T-helper 1 cell treated with Interleukin-12 subunit alpha and Interleukin-12 subunit beta and Interleukin-4 antibody, amounts not matched to agents 30 μg/mL and 1 μg/mL, for 36 hours (primary cell): Measurements from ENCODE around the gene NAGS.
"Not testable (repeated sequence)": the region's sequence is repeated elsewhere in the genome, so short reads cannot be mapped to it uniquely, and the experiment has no call there.

Experiments used
- H3K27ac Mint-ChIP-seq: one replicate; pipeline ENCODE4 v1.8.0; 2021; ENCODE audit warnings: mild to moderate bottlenecking, mixed read lengths
- H3K27me3 Mint-ChIP-seq: one replicate; pipeline ENCODE4 v1.8.0; 2021; ENCODE audit warnings: low read depth, mixed read lengths
- H3K36me3 Mint-ChIP-seq: one replicate; pipeline ENCODE4 v1.8.0; 2021; ENCODE audit warnings: low read depth, mixed read lengths
- H3K4me1 Mint-ChIP-seq: one replicate; pipeline ENCODE4 v1.8.0; 2021; ENCODE audit warnings: low read depth, mixed read lengths
- H3K4me3 Mint-ChIP-seq: one replicate; pipeline ENCODE4 v1.8.0; 2021; ENCODE audit warnings: mild to moderate bottlenecking, moderate library complexity, mixed read lengths
- H3K9me3 Mint-ChIP-seq: one replicate; pipeline ENCODE4 v1.8.0; 2021; ENCODE audit warnings: mixed read lengths

The NAGS gene

GRCh38 chr17:44008205-44008909, 3.9 kb downstream of the NAGS start:
- Mint-ChIP-seq H3K27me3 (peaks cover 26% of the 10 kb centered on the region), H3K4me1 (peaks cover 17% of the 10 kb centered on the region), H3K4me3 (peak overlapping the region; percentile 90), H3K27ac (peak overlapping the region; percentile 33), H3K9me3 (no peaks in the 10 kb centered on the region), H3K36me3 (peaks cover 6% of the 10 kb centered on the region)

- H3K9me3 Mint-ChIP-seq: no peaks in the 10 kb centered on the region
- no peak overlapping the region for H3K27ac Mint-ChIP-seq
- H3K4me3 Mint-ChIP-seq: no peak overlapping the region
- peaks cover 25% of the 10 kb centered on the region for H3K4me1 Mint-ChIP-seq
- H3K36me3 Mint-ChIP-seq: peaks cover 6% of the 10 kb centered on the region
- peaks cover 7% of the 10 kb centered on the region for H3K27me3 Mint-ChIP-seq
Observed at GRCh38 chr17:44010966-44011647, 6.7 kb downstream of the NAGS start.

GRCh38 chr17:44011876-44012275, 7.5 kb downstream of the NAGS start:
- peaks cover 6% of the 10 kb centered on the region for H3K36me3 Mint-ChIP-seq
- H3K27me3 Mint-ChIP-seq: peaks cover 1% of the 10 kb centered on the region
- no peak overlapping the region for H3K27ac Mint-ChIP-seq
- no peaks in the 10 kb centered on the region for H3K9me3 Mint-ChIP-seq
- peaks cover 21% of the 10 kb centered on the region for H3K4me1 Mint-ChIP-seq
- no peak overlapping the region for H3K4me3 Mint-ChIP-seq

- Mint-ChIP-seq H3K9me3 (no peaks in the 10 kb centered on the region), H3K27me3 (no peaks in the 10 kb centered on the region), H3K4me1 (peaks cover 21% of the 10 kb centered on the region), H3K4me3 (no peak overlapping the region), H3K27ac (no peak overlapping the region), H3K36me3 (peaks cover 6% of the 10 kb centered on the region)
Observed at GRCh38 chr17:44012391-44012790, 8.0 kb downstream of the NAGS start.

- H3K27ac Mint-ChIP-seq: no peak overlapping the region
- H3K4me1 Mint-ChIP-seq: peaks cover 19% of the 10 kb centered on the region
- no peaks in the 10 kb centered on the region for H3K27me3 Mint-ChIP-seq
- H3K9me3 Mint-ChIP-seq: no peaks in the 10 kb centered on the region
- peaks cover 6% of the 10 kb centered on the region for H3K36me3 Mint-ChIP-seq
- peak overlapping the region; percentile 50 for H3K4me3 Mint-ChIP-seq
Observed at GRCh38 chr17:44012874-44013273, 8.5 kb downstream of the NAGS start.

- Mint-ChIP-seq H3K4me3 (peak overlapping the region; percentile 100), H3K27ac (peak overlapping the region; percentile 95), H3K4me1 (peaks cover 14% of the 10 kb centered on the region), H3K27me3 (no peaks in the 10 kb centered on the region), H3K9me3 (no peaks in the 10 kb centered on the region), H3K36me3 (peaks cover 6% of the 10 kb centered on the region)
Observed at GRCh38 chr17:44014133-44014436, 9.7 kb downstream of the NAGS start.

- Mint-ChIP-seq H3K9me3 (no peaks in the 10 kb centered on the region), H3K27ac (peak within 1 kb of the TSS; percentile 95), H3K4me3 (peak within 1 kb of the TSS; percentile 100), H3K27me3 (no peaks in the 10 kb centered on the region), H3K36me3 (peaks cover 6% of the 10 kb centered on the region), H3K4me1 (peaks cover 14% of the 10 kb centered on the region)
Observed at GRCh38 chr17:44014437-44015172, 10.2 kb downstream of the NAGS start, which contains the start of gene TMEM101. Gene TMEM101, minus strand, starts transcription at chr17:44014963. Its CDS starts 11 bp downstream, at chr17:44014952.

- H3K4me3 Mint-ChIP-seq, H3K36me3 Mint-ChIP-seq, H3K9me3 Mint-ChIP-seq: not testable (repeated sequence)
Observed at GRCh38 chr17:44021227-44021626, 16.8 kb downstream of the NAGS start.

GRCh38 chr17:44022246-44022645, 17.8 kb downstream of the NAGS start:
- H3K4me3 Mint-ChIP-seq: no peak overlapping the region
- H3K36me3 Mint-ChIP-seq: peaks cover 5% of the 10 kb centered on the region

More at GRCh38 chr17:44021227-44021626, 16.8 kb downstream of the NAGS start:
- not testable (repeated sequence) for H3K4me1 Mint-ChIP-seq, H3K27me3 Mint-ChIP-seq, H3K27ac Mint-ChIP-seq

GRCh38 chr17:44023545-44024270, 19.3 kb downstream of the NAGS start:
- Mint-ChIP-seq H3K27me3 (no peaks in the 10 kb centered on the region), H3K36me3 (peaks cover 5% of the 10 kb centered on the region), H3K4me1 (peaks cover 3% of the 10 kb centered on the region), H3K27ac (no peak overlapping the region), H3K4me3 (no peak overlapping the region), H3K9me3 (no peaks in the 10 kb centered on the region)

More at GRCh38 chr17:44022246-44022645, 17.8 kb downstream of the NAGS start:
- Mint-ChIP-seq H3K4me1 (peaks cover 3% of the 10 kb centered on the region), H3K27ac (no peak overlapping the region), H3K27me3 (no peaks in the 10 kb centered on the region), H3K9me3 (no peaks in the 10 kb centered on the region)

- H3K4me1 Mint-ChIP-seq: peaks cover 7% of the 10 kb centered on the region
- H3K27me3 Mint-ChIP-seq: no peaks in the 10 kb centered on the region
- peaks cover 5% of the 10 kb centered on the region for H3K36me3 Mint-ChIP-seq
- no peak overlapping the region for H3K27ac Mint-ChIP-seq
- no peak overlapping the region for H3K4me3 Mint-ChIP-seq
- no peaks in the 10 kb centered on the region for H3K9me3 Mint-ChIP-seq
Observed at GRCh38 chr17:44024271-44024663, 19.8 kb downstream of the NAGS start.

- peaks cover 12% of the 10 kb centered on the region for H3K4me1 Mint-ChIP-seq
- no peak overlapping the region for H3K4me3 Mint-ChIP-seq
- H3K9me3 Mint-ChIP-seq: no peaks in the 10 kb centered on the region
- no peaks in the 10 kb centered on the region for H3K27me3 Mint-ChIP-seq
- peaks cover 4% of the 10 kb centered on the region for H3K36me3 Mint-ChIP-seq
- H3K27ac Mint-ChIP-seq: no peak overlapping the region
Observed at GRCh38 chr17:44024853-44025252, 20.4 kb downstream of the NAGS start.

GRCh38 chr17:44029736-44030135, 25.3 kb downstream of the NAGS start:
- Mint-ChIP-seq H3K36me3 (peaks cover 24% of the 10 kb centered on the region), H3K27ac (peak overlapping the region; percentile 18), H3K27me3 (no peaks in the 10 kb centered on the region), H3K4me3 (no peak overlapping the region), H3K4me1 (peaks cover 12% of the 10 kb centered on the region), H3K9me3 (no peaks in the 10 kb centered on the region)

- H3K9me3 Mint-ChIP-seq: no peaks in the 10 kb centered on the region
- H3K27me3 Mint-ChIP-seq: no peaks in the 10 kb centered on the region
- peaks cover 12% of the 10 kb centered on the region for H3K4me1 Mint-ChIP-seq
- peaks cover 24% of the 10 kb centered on the region for H3K36me3 Mint-ChIP-seq
- H3K27ac Mint-ChIP-seq: no peak overlapping the region
- no peak overlapping the region for H3K4me3 Mint-ChIP-seq
Observed at GRCh38 chr17:44030482-44030881, 26.1 kb downstream of the NAGS start.
